Right lung (tissue), 5 donors: Measurements from ENCODE around the gene ZNF700. TPM values are rescaled to one million over a fixed set of nuclear protein-coding genes. Genes with fewer than 3 reads are reported as not detected.
A peak's percentile ranks its signal among the peaks of the same experiment; 100 is the strongest.
"Not testable (repeated sequence)": the region's sequence is repeated elsewhere in the genome, so short reads cannot be mapped to it uniquely, and the experiment has no call there.

ENCODE experiments used
- DNase-seq, 2 donors: peaks; one replicate each; pipeline ENCODE4 v3.0.0-alpha.2; 2013
- polyA plus RNA-seq, 5 donors: library from polyadenylated mRNA; unstranded; fragments of 120-200 nt; gene quantifications; one replicate each; pipeline versions ENCODE4 v1.2.1 to v1.2.3, GENCODE V29; 2013; ENCODE audit warnings: inconsistent platforms in 1 of 5, low replicate concordance in 1 of 5; ENCODE audit not compliant: insufficient read length in 5 of 5, insufficient read depth in 1 of 5

Gene ZNF700
- polyA plus RNA-seq, 5 donors: 17.0 to 25.4 (median 20.2) TPM

- peak; percentile 87 to 88 for DNase-seq
These were observed 62.7 kb downstream of the ZNF700 start for GRCh38 chr19:11987405-11988281.

GRCh38 chr19:11989112-11989456, 64.2 kb downstream of the ZNF700 start:
- DNase-seq: no peak

DNA sequence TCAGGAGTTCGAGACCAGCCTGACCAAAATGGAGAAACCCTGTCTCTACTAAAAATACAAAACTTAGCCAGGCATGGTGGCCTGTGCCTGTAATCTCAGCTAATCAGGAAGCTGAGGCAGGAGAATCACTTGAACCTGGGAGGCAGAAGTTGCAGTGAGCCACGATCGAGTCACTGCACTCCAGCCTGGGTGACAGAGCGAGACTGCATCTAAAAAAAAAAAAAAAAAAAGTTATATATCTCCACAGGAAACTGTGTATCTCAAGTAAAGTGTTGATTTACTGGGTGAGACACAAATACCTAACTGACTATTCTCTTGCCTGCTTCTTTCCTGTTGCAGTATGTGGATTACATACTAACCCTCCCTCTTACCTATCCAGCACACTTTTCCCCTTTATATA, 67.0 kb downstream of the ZNF700 start:
- not testable (repeated sequence) for DNase-seq

DNA sequence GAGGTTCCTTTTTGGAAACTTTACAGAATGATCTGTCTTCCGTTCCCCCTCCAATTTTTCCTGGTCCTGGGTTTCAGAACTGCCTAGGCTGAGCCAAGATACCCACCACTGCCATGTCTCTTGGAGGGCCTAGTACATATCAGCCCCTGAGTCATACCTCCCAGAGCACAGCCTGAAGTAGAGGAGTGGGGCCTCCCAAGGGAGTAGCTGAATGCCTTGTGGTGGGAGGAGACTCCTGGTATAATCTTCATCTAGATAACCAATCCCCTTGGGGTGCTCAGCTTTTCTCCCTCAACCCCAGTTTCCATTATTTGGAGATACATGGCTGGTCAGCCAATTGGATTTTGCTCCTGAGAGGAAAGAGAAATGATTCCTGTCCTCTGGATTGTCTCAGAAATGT, 70.3 kb downstream of the ZNF700 start:
- no peak for DNase-seq

Other genes with a start within 250 kb of the ZNF700 start
- gene ZNF823, start 186.2 kb upstream of the ZNF700 start, polyA plus RNA-seq: 10 to 100 TPM in 2 of 5 donors, 1 to 10 TPM in 3; 7.0 to 11.0 (median 9.0) TPM
- gene ZNF441, start 158.1 kb upstream of the ZNF700 start, polyA plus RNA-seq: 10 to 100 TPM in 4 of 5 donors, 1 to 10 TPM in 1; 8.1 to 16.3 (median 12.3) TPM
- 10 to 100 TPM in 1 of 5 donors, 1 to 10 TPM in 4; 6.3 to 11.8 (median 8.3) TPM for gene ZNF491, start 126.6 kb upstream of the ZNF700 start, polyA plus RNA-seq
- gene ZNF440, start 110.8 kb upstream of the ZNF700 start, polyA plus RNA-seq: 10 to 100 TPM; 15.3 to 25.4 (median 23.2) TPM
- gene ZNF439, start 76.4 kb upstream of the ZNF700 start, polyA plus RNA-seq: 10 to 100 TPM; 12.8 to 22.7 (median 18.5) TPM
- 10 to 100 TPM; 10.1 to 26.0 (median 17.6) TPM for gene ZNF69, start 37.3 kb upstream of the ZNF700 start, polyA plus RNA-seq
- gene ZNF763, start 39.9 kb downstream of the ZNF700 start, polyA plus RNA-seq: 10 to 100 TPM in 1 of 5 donors, 1 to 10 TPM in 4; 5.3 to 11.1 (median 8.3) TPM
- gene ZNF433, start 110.6 kb downstream of the ZNF700 start, polyA plus RNA-seq: 10 to 100 TPM; 13.1 to 19.1 (median 17.5) TPM
- 1 to 10 TPM; 1.1 to 1.6 (median 1.4) TPM for gene ZNF878, start 127.9 kb downstream of the ZNF700 start, polyA plus RNA-seq
- gene ZNF844, start 139.6 kb downstream of the ZNF700 start, polyA plus RNA-seq: 10 to 100 TPM; 11.4 to 26.6 (median 23.8) TPM
- gene ZNF20, start 215.2 kb downstream of the ZNF700 start, polyA plus RNA-seq: 10 to 100 TPM in 1 of 5 donors, 1 to 10 TPM in 4; 6.9 to 10.6 (median 7.1) TPM
- gene ZNF625, start 231.6 kb downstream of the ZNF700 start, polyA plus RNA-seq: 10 to 100 TPM; 10.6 to 17.9 (median 16.1) TPM
- 10 to 100 TPM; 11.1 to 19.5 (median 18.1) TPM for gene ZNF136, start 238.0 kb downstream of the ZNF700 start, polyA plus RNA-seq